Measurements from ENCODE around the gene ZFHX2.

The ZFHX2 gene

GRCh38 chr14:23572524-23572828 is 20.9 kb upstream of the ZFHX2 start:
- peak in 1 of 2 experiments; percentile 5 for DNase-seq

GRCh38 chr14:23571701-23572523 is 20.3 kb upstream of the ZFHX2 start:
- peak in 1 of 2 experiments; percentile 19 for DNase-seq

- DNase-seq, result no peak
These were observed 19.4 kb upstream of the ZFHX2 start for GRCh38 chr14:23570806-23571483.

- peak in 1 of 2 experiments; percentile 11 for DNase-seq
These were observed 18.0 kb upstream of the ZFHX2 start for GRCh38 chr14:23569443-23570151.

GRCh38 chr14:23568600-23569331 is 17.2 kb upstream of the ZFHX2 start:
- DNase-seq, result peak; percentile 73 to 74

GRCh38 chr14:23568021-23568599 is 16.5 kb upstream of the ZFHX2 start:
- no peak for DNase-seq

GRCh38 chr14:23567186-23568020 is 15.8 kb upstream of the ZFHX2 start, which contains the start of gene AP1G2:
Gene AP1G2, minus strand, starts transcription at chr14:23567791. Its CDS starts 477 bp downstream, at chr14:23567314.
- DNase-seq, result peak; percentile 86 to 88

- no peak for DNase-seq
These were observed 15.2 kb upstream of the ZFHX2 start for GRCh38 chr14:23566778-23567185.

GRCh38 chr14:23566112-23566777 is 14.7 kb upstream of the ZFHX2 start:
- DNase-seq, result no peak

GRCh38 chr14:23565626-23566025 is 14.1 kb upstream of the ZFHX2 start:
- no peak for DNase-seq

- DNase-seq, result no peak
These were observed 13.3 kb upstream of the ZFHX2 start for GRCh38 chr14:23564876-23565275.

- no peak for DNase-seq
These were observed 12.7 kb upstream of the ZFHX2 start for GRCh38 chr14:23564181-23564812.

- DNase-seq, result no peak
These were observed 12.1 kb upstream of the ZFHX2 start for GRCh38 chr14:23563473-23564180.

- peak; percentile 58 to 63 for DNase-seq
These were observed 11.4 kb upstream of the ZFHX2 start for GRCh38 chr14:23562822-23563472.

GRCh38 chr14:23561873-23562821 is 10.6 kb upstream of the ZFHX2 start:
- DNase-seq, result no peak

GRCh38 chr14:23561259-23561658 is 9.7 kb upstream of the ZFHX2 start:
- no peak for DNase-seq

GRCh38 chr14:23559926-23560520 is 8.5 kb upstream of the ZFHX2 start:
- DNase-seq, result no peak
